Measurements from ENCODE around the gene WDR17.

The WDR17 gene

GRCh38 chr4:176065435-176066291 is at the start of gene WDR17:
Gene WDR17, plus strand, starts transcription at chr4:176065841. Its CDS starts 45,740 bp downstream, at chr4:176111581.
- DNase-seq (ENCODE audit: low spot score), result peak; percentile 95

- no peak for DNase-seq (ENCODE audit: low spot score)
Measured at GRCh38 chr4:176016601-176017000, 49.0 kb upstream of the WDR17 start.

- DNase-seq (ENCODE audit: low spot score), result no peak
Measured at GRCh38 chr4:176020481-176021085, 45.1 kb upstream of the WDR17 start.

GRCh38 chr4:176030391-176030790 is 35.2 kb upstream of the WDR17 start:
- DNase-seq (ENCODE audit: low spot score), result no peak

- no peak for DNase-seq (ENCODE audit: low spot score)
Measured at GRCh38 chr4:176031922-176032321, 33.7 kb upstream of the WDR17 start.

- no peak for DNase-seq (ENCODE audit: low spot score)
Measured at GRCh38 chr4:176032454-176032853, 33.2 kb upstream of the WDR17 start.

- peak; percentile 52 for DNase-seq (ENCODE audit: low spot score)
Measured at GRCh38 chr4:176034499-176034898, 31.1 kb upstream of the WDR17 start.

GRCh38 chr4:176034936-176035335 is 30.7 kb upstream of the WDR17 start:
- no peak for DNase-seq (ENCODE audit: low spot score)

- DNase-seq (ENCODE audit: low spot score), result no peak
Measured at GRCh38 chr4:176036585-176037205, 28.9 kb upstream of the WDR17 start.

GRCh38 chr4:176038789-176039188 is 26.9 kb upstream of the WDR17 start:
- DNase-seq (ENCODE audit: low spot score), result no peak

- DNase-seq (ENCODE audit: low spot score), result no peak
Measured at GRCh38 chr4:176042195-176042594, 23.4 kb upstream of the WDR17 start.

- DNase-seq (ENCODE audit: low spot score), result no peak
Measured at GRCh38 chr4:176043838-176044588, 21.6 kb upstream of the WDR17 start.

GRCh38 chr4:176044589-176044951 is 21.1 kb upstream of the WDR17 start:
- peak; percentile 70 for DNase-seq (ENCODE audit: low spot score)

GRCh38 chr4:176048631-176049030 is 17.0 kb upstream of the WDR17 start:
- DNase-seq (ENCODE audit: low spot score), result no peak

GRCh38 chr4:176052744-176053143 is 12.9 kb upstream of the WDR17 start:
- DNase-seq (ENCODE audit: low spot score), result no peak

GRCh38 chr4:176053785-176054184 is 11.9 kb upstream of the WDR17 start:
- DNase-seq (ENCODE audit: low spot score), result no peak

GRCh38 chr4:176054942-176055341 is 10.7 kb upstream of the WDR17 start:
- peak; percentile 37 for DNase-seq (ENCODE audit: low spot score)

- DNase-seq (ENCODE audit: low spot score), result no peak
Measured at GRCh38 chr4:176063718-176064117, 1.9 kb upstream of the WDR17 start.

GRCh38 chr4:176064539-176064938 is 1.1 kb upstream of the WDR17 start:
- no peak for DNase-seq (ENCODE audit: low spot score)

- peak; percentile 23 for DNase-seq (ENCODE audit: low spot score)
Measured at GRCh38 chr4:176066757-176067156, 1.1 kb downstream of the WDR17 start.

GRCh38 chr4:176077561-176077960 is 11.9 kb downstream of the WDR17 start:
- DNase-seq (ENCODE audit: low spot score), result no peak

GRCh38 chr4:176084769-176085168 is 19.1 kb downstream of the WDR17 start:
- DNase-seq (ENCODE audit: low spot score), result no peak
